ENCODE results near the gene NUP133. TPM values are rescaled to one million over a fixed set of nuclear protein-coding genes. Genes with fewer than 3 reads are reported as not detected.
"Not testable (repeated sequence)": the region's sequence is repeated elsewhere in the genome, so short reads cannot be mapped to it uniquely, and the experiment has no call there.

NUP133 gene
- polyA plus RNA-seq, 1 experiment: 20.8 TPM

GRCh38 chr1:229478852-229479251 lies 29.3 kb downstream of the NUP133 start:
- DNase-seq (ENCODE audit: low read depth): no peak
- H3K4me3 ChIP-seq (ENCODE audit: low read depth, low read length): no peak overlapping the region
- TF ChIP-seq, protein P1, sequence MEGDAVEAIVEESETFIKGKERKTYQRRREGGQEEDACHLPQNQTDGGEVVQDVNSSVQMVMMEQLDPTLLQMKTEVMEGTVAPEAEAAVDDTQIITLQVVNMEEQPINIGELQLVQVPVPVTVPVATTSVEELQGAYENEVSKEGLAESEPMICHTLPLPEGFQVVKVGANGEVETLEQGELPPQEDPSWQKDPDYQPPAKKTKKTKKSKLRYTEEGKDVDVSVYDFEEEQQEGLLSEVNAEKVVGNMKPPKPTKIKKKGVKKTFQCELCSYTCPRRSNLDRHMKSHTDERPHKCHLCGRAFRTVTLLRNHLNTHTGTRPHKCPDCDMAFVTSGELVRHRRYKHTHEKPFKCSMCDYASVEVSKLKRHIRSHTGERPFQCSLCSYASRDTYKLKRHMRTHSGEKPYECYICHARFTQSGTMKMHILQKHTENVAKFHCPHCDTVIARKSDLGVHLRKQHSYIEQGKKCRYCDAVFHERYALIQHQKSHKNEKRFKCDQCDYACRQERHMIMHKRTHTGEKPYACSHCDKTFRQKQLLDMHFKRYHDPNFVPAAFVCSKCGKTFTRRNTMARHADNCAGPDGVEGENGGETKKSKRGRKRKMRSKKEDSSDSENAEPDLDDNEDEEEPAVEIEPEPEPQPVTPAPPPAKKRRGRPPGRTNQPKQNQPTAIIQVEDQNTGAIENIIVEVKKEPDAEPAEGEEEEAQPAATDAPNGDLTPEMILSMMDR (IDR thresholded peaks at IDR 0.05; ENCODE audit: insufficient read depth, low read depth, low read length): no peak
- POLR2A ChIA-PET: no interaction called here
- CTCF ChIA-PET: interaction anchor here (7.6 kb wide), 1 partner anchor 221 kb away, joined by 111 read pairs; no protein-coding TSS in a partner anchor
- peaks cover 9% of the 10 kb centered on the region for H3K36me3 ChIP-seq (ENCODE audit: control insufficient read depth, insufficient read depth, low read length)
- no peaks in the 10 kb centered on the region for H3K27me3 ChIP-seq (ENCODE audit: control insufficient read depth, insufficient read depth, low read length)

DNA sequence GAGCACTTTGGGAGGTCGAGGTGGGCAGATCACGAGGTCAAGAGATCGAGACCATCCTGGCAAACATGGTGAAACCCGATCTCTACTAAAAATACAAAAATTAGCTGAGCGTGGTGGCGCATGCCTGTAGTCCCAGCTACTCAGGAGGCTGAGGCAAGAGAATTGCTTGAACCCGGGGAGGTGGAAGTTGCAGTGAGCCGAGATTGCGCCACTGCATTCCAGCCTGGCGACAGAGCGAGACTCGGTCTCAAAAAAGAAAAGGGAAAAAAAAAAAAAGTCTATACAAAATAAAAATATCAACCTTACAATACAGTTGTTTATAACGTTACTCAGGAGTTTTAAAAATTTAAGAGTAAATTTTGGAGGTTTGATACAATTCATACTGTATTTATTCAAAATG lies 32.3 kb downstream of the NUP133 start:
- DNase-seq (ENCODE audit: low read depth); POLR2A ChIA-PET; H3K27me3 ChIP-seq (ENCODE audit: control insufficient read depth, insufficient read depth, low read length); H3K36me3 ChIP-seq (ENCODE audit: control insufficient read depth, insufficient read depth, low read length); H3K4me3 ChIP-seq (ENCODE audit: low read depth, low read length): not testable (repeated sequence)
- CTCF ChIA-PET: interaction anchor here (0.7 to 3.7 kb wide), 4 partner anchors 11 to 783 kb away, joined by 3 to 21 read pairs (median 4); no protein-coding TSS in a partner anchor

DNA sequence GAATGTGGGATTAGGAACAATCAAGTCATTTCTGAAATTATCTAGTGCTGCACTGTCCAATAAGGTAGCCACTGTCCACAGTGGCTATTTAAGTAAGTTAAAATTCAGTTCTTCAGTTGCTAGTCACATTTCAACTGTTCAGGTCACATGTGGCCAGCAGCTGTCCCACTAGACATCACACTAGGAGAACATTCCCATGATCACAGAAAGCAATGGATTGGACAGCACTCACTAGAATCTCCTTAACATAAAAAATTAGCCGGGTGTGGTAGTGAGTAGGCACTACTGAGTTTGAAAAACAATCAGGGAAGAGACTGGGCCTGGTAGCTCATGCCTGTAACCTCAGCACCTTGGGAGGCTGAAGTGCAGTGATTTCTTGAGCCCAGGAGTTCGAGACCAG lies 33.6 kb downstream of the NUP133 start:
- no peak for DNase-seq (ENCODE audit: low read depth)
- CTCF ChIA-PET: interaction anchor here (1.2 to 3.7 kb wide), 2 partner anchors 217 to 810 kb away, joined by 3 to 21 read pairs; no protein-coding TSS in a partner anchor
- POLR2A ChIA-PET: interaction anchor here (0.7 kb wide), 1 partner anchor 32 kb away, joined by 3 read pairs; no protein-coding TSS in a partner anchor
- Histone ChIP-seq H3K27me3 (ENCODE audit: control insufficient read depth, insufficient read depth, low read length) (no peaks in the 10 kb centered on the region), H3K4me3 (ENCODE audit: low read depth, low read length) (no peak overlapping the region), H3K36me3 (ENCODE audit: control insufficient read depth, insufficient read depth, low read length) (peaks cover 12% of the 10 kb centered on the region)
- TF ChIP-seq, protein P1 (IDR thresholded peaks at IDR 0.05; ENCODE audit: insufficient read depth, low read depth, low read length): no peak

DNA sequence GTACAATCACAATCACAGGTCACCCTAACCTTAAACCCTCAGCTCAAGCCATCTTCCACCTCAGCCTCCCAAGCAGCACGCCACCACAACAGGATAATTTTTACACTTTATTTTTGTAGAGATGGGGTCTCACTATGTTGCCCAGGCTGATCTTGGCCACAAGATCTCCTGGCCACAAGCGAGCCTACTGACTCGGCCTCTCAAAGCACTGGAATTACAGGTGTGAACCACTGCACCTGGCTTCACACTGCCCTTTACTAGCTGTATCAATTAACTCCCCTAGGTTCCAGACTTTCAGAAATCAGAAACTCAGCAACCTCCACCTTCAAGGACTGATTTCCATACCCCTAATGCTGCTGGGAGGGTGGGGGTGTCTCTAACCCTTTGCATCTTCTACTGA lies 37.0 kb downstream of the NUP133 start:
- TF ChIP-seq, protein P1 (IDR thresholded peaks at IDR 0.05; ENCODE audit: insufficient read depth, low read depth, low read length): no peak
- H3K27me3 ChIP-seq (ENCODE audit: control insufficient read depth, insufficient read depth, low read length): no peaks in the 10 kb centered on the region
- peaks cover 16% of the 10 kb centered on the region for H3K36me3 ChIP-seq (ENCODE audit: control insufficient read depth, insufficient read depth, low read length)
- ChIA-PET POLR2A (no interaction called here), CTCF (no interaction called here)
- no peak for DNase-seq (ENCODE audit: low read depth)
- no peak overlapping the region for H3K4me3 ChIP-seq (ENCODE audit: low read depth, low read length)

- Histone ChIP-seq H3K4me3 (ENCODE audit: low read depth, low read length) (no peak overlapping the region), H3K36me3 (ENCODE audit: control insufficient read depth, insufficient read depth, low read length) (peaks cover 16% of the 10 kb centered on the region), H3K27me3 (ENCODE audit: control insufficient read depth, insufficient read depth, low read length) (no peaks in the 10 kb centered on the region)
- ChIA-PET POLR2A (no interaction called here), CTCF (no interaction called here)
- DNase-seq (ENCODE audit: low read depth): no peak
- TF ChIP-seq, protein P1 (IDR thresholded peaks at IDR 0.05; ENCODE audit: insufficient read depth, low read depth, low read length): no peak
Observed at GRCh38 chr1:229470406-229471043, 37.6 kb downstream of the NUP133 start.

DNA sequence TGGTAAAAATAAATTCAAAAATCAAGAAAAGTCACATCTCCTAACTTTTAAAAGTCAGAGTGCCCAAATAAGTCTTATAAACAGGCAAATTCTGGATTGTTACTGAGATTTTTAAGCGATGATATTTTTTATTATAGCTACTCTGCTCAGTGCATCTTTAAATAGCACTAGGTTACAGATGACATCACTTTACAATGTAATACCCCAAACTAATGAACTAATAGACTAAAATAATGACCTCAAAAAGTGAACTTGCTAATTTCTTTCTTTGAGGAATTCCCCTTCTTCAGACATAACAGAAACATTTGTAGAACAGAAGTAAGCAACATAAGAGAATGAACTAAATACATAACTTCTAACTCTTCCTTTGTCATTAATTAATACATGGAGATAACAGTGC lies 41.3 kb downstream of the NUP133 start:
- CTCF ChIA-PET: interaction anchor here (1.2 to 2.4 kb wide), 3 partner anchors 8 to 23 kb away, joined by 3 to 10 read pairs (median 7); no protein-coding TSS in a partner anchor
- no peak for DNase-seq (ENCODE audit: low read depth)
- POLR2A ChIA-PET: no interaction called here
- Histone ChIP-seq H3K27me3 (ENCODE audit: control insufficient read depth, insufficient read depth, low read length) (no peaks in the 10 kb centered on the region), H3K4me3 (ENCODE audit: low read depth, low read length) (no peak overlapping the region), H3K36me3 (ENCODE audit: control insufficient read depth, insufficient read depth, low read length) (peaks cover 18% of the 10 kb centered on the region)
- TF ChIP-seq, protein P1 (IDR thresholded peaks at IDR 0.05; ENCODE audit: insufficient read depth, low read depth, low read length): no peak

Data from BJ (cell line).